Astrocyte of the cerebellum (primary cell): Measurements from ENCODE around the gene RIPOR3.

Experiments
- DNase-seq: peaks from one replicate; pipeline ENCODE4 v3.0.0-alpha.2; 2011; ENCODE audit warnings: low read depth
- H3K4me3 ChIP-seq: 2 replicates; pipeline ENCODE4 v1.5.1; 2011; ENCODE audit warnings: mild to moderate bottlenecking, low read depth, low read length, moderate library complexity
- CTCF ChIP-seq: IDR thresholded peaks from 2 replicates; pipeline ENCODE4 v1.5.1; 2012; ENCODE audit warnings: low read length, low read depth, moderate library complexity, mild to moderate bottlenecking; ENCODE audit errors: missing control alignments
- in situ Hi-C: cut with HindIII; loops from 2 replicates; pipeline ENCODE4 v1.10.0; 2017; ENCODE audit warnings: low sequenced_read_pairs

Gene RIPOR3

DNA sequence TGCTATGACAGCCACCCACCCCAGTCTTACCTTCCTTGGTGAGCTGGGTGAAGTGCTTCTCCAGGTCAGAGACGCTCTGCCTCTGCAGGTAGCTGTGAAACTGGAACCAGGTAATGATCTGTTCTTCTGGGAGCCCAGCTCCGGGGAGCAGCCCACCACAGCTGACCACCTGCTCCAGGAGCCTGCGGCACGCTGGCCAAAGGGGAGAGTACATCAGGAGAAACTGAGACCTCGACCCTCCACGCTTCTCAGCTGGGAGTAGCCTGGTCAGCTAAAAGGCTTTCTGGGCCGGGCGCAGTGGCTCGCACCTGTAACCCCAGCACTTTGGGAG, 98.4 kb downstream of the RIPOR3 start:
- no peak overlapping the region for H3K4me3 ChIP-seq
- TF ChIP-seq CTCF, result no peak
- DNase-seq, result no peak
- in situ Hi-C loops, result no loop called here

DNA sequence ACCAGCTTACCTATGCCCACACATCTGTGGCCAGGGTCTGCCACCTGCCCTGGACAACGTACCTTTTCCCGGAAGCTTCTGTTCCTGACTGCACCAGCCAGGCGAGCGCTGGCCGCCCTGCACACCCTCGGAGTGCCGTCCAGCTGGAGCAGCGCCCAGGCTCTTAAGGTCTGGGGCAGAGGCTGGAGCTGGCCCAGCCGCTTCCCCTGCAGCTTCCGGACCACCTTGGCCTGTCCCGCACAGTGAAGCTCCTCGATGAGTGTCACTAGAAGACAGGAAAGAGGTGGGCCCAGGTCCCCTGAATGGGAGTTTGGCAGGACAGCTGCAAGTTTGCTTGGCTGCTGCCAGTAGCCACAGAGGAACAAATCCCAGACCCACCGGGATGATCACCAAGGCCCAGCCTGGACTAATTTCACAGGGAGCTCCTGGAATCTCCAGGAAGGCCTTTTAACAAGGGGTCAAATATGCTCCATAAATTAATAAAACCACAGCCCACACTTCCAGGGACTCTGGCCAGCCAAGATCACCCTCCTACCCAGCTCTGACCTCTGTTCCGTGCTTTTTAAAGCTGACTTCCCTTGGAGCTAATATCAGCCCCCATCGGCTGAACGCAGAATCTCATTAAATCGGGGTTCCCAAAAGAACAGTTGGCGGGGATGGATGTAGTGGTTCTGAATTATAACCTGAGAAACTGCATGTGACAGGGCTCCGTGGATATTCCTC, 98.9 kb downstream of the RIPOR3 start:
- no peak for TF ChIP-seq CTCF
- no peak overlapping the region for H3K4me3 ChIP-seq
- peak; percentile 16 for DNase-seq
- in situ Hi-C loops, result no loop called here

DNA sequence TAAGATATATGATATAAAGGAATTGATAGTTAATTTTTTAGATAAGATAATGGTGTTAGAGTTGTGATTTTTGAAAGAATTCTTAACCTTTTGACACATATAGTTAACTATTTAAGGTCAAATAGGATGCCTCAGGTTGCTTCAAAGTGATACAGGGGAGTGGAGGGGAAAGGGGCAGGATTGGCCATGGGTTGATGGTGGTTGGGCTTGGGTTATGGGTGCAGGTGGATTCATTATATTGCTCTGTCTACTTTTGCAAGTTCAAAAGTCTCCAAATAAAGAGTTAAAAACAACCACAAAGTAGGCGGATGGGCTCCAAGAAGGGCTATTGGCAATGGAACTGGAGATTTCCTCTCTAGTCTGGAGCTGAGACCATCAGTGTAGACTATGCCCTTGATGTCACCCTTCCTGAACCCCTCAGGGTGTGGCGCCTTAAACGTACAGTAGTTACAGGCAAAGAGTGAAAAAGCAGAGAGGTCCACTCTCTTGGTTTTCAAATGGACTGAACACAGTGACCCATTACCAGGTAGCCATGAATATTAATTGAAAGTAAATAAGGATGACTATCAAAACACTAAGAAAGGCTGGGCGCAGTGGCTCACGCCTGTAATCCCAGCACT, 100.0 kb downstream of the RIPOR3 start:
- no peak for DNase-seq
- in situ Hi-C loops, result no loop called here
- no peak overlapping the region for H3K4me3 ChIP-seq
- no peak for TF ChIP-seq CTCF

DNA sequence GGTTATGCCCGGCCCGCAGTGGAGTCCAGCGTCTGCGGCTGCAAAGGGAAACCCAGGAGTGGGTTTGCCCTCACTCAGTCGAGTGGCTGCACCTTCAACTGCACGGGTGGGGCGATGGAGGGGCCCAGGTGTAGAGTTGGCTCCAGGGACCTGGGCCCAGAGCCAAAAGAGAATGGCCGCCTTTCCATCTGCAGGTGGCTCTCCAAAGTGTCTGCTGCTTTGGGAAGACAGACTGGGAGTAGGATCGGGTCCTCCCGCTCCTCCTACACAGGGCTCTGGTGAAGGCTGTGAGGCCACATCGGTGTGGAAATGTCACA, 101.0 kb downstream of the RIPOR3 start:
- DNase-seq, result no peak
- TF ChIP-seq CTCF, result no peak
- no peak overlapping the region for H3K4me3 ChIP-seq
- in situ Hi-C loops, result no loop called here

- DNase-seq, result no peak
- TF ChIP-seq CTCF, result no peak
- no peak overlapping the region for H3K4me3 ChIP-seq
- in situ Hi-C loops, result loop anchor here (5.0 kb wide), 1 partner anchor 107 kb away; no protein-coding TSS in a partner anchor
Measured at GRCh38 chr20:50589548-50590347, 101.6 kb downstream of the RIPOR3 start.

GRCh38 chr20:50588034-50588736, 103.2 kb downstream of the RIPOR3 start:
- DNase-seq, result peak; percentile 32
- no peak overlapping the region for H3K4me3 ChIP-seq
- in situ Hi-C loops, result loop anchor here (5.0 kb wide), 1 partner anchor 106 kb away; no protein-coding TSS in a partner anchor
- TF ChIP-seq CTCF, result peak; percentile 99
